HUES6 (cell line): ENCODE results near the gene KCNMB2.
"Not testable (repeated sequence)": the region's sequence is repeated elsewhere in the genome, so short reads cannot be mapped to it uniquely, and the experiment has no call there.

Experiments used
- H3K27ac ChIP-seq: 2 replicates; pipeline ENCODE4 v1.7.0; 2013; ENCODE audit warnings: low read depth, mild to moderate bottlenecking, low read length, inconsistent platforms
- H3K27me3 ChIP-seq: 2 replicates; pipeline ENCODE4 v1.6.1; 2013; ENCODE audit warnings: low read length; ENCODE audit not compliant: control insufficient read depth, insufficient read depth
- H3K36me3 ChIP-seq: 2 replicates; pipeline ENCODE4 v1.6.1; 2013; ENCODE audit warnings: low read length; ENCODE audit not compliant: control insufficient read depth, insufficient read depth
- H3K4me1 ChIP-seq: 2 replicates; pipeline ENCODE4 v1.6.1; 2013; ENCODE audit warnings: low read length; ENCODE audit not compliant: control insufficient read depth, insufficient read depth
- H3K4me3 ChIP-seq: 2 replicates; pipeline ENCODE4 v1.5.1; 2013; ENCODE audit warnings: low read depth, low read length
- H3K9ac ChIP-seq: one replicate; pipeline ENCODE4 v1.6.1; 2013; ENCODE audit warnings: mild to moderate bottlenecking, low read length
- H3K9me3 ChIP-seq: 2 replicates; pipeline ENCODE4 v1.6.1; 2013; ENCODE audit warnings: low read depth, low read length; ENCODE audit not compliant: control insufficient read depth, insufficient read depth

KCNMB2 gene

GRCh38 chr3:178736300-178736699 is 200.1 kb downstream of the KCNMB2 start:
- no peaks in the 10 kb centered on the region for H3K4me1 ChIP-seq
- no peaks in the 10 kb centered on the region for H3K36me3 ChIP-seq
- no peaks in the 10 kb centered on the region for H3K27me3 ChIP-seq
- no peak overlapping the region for H3K4me3 ChIP-seq
- no peak overlapping the region for H3K27ac ChIP-seq
- H3K9me3 ChIP-seq, result no peaks in the 10 kb centered on the region
- H3K9ac ChIP-seq, result no peak overlapping the region

DNA sequence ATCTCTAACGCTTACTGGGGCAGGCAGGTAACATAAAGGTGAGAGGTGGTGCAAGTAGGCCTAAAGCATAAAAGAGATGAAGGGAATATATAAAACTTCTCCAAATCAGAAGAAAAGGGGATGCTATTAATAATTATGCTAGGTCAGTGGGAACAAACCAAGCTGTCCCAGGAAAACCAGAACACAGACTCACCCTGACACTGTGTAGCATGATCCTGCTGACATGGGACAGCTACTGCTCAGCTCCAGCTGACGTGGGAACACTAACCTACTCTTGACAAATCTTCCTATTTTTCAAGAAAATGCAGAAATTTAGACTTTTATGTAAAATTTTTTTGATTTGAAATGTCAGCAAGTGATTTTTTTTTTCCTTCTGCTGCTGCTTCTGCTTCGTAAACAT is 203.5 kb downstream of the KCNMB2 start:
- H3K27ac ChIP-seq, result no peak overlapping the region
- no peaks in the 10 kb centered on the region for H3K4me1 ChIP-seq
- H3K4me3 ChIP-seq, result no peak overlapping the region
- H3K9ac ChIP-seq, result no peak overlapping the region
- no peaks in the 10 kb centered on the region for H3K9me3 ChIP-seq
- H3K36me3 ChIP-seq, result peaks cover 1% of the 10 kb centered on the region; the same call in 1 of the 2 replicates
- no peaks in the 10 kb centered on the region for H3K27me3 ChIP-seq

DNA sequence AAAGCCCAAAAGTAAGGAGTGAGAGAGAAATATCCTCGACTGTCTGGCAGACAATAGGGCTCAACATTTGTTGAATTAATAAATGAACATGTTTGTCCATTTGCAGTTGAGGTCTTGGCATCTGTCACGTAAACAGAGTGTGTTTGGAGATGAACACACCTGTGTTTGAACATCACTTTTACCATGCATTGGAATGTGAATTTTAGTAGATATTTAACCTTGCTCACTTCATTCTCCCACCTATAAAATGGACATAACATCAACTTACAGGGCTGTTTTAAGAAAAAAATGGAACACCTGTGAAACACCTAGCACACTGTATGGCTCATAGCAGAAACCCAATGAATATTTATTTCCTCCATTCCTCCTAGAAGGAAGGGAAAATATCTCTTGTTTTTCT is 204.8 kb downstream of the KCNMB2 start:
- H3K4me1 ChIP-seq, result no peaks in the 10 kb centered on the region

DNA sequence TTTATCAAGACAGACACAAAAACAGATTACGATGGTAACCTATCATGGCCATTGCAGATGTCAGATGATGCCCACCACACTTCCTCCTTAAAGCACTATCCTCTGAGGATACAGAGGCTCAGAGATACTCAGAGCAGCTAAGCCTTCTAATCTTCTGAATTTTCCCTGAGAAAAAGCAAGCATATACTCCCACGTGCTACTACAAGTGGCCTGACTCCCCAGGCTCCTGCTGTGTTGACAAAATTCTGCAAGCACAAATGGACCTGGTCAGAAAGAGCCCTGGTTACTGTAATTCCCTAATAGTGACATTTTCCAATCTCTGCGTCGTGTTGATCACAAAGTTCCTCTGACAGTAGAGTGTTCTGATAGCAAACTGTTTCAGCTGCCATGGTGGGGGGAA is 207.1 kb downstream of the KCNMB2 start:
- H3K36me3 ChIP-seq, result peaks cover 8% of the 10 kb centered on the region; the same call in 1 of the 2 replicates
- peaks cover 7% of the 10 kb centered on the region for H3K9me3 ChIP-seq
- H3K27ac ChIP-seq, result no peak overlapping the region
- no peaks in the 10 kb centered on the region for H3K4me1 ChIP-seq
- no peak overlapping the region for H3K9ac ChIP-seq
- H3K4me3 ChIP-seq, result no peak overlapping the region
- no peaks in the 10 kb centered on the region for H3K27me3 ChIP-seq

More for the DNA sequence above, 204.8 kb downstream of the KCNMB2 start:
- Histone ChIP-seq H3K4me3 (no peak overlapping the region), H3K36me3 (peaks cover 8% of the 10 kb centered on the region; the same call in 1 of the 2 replicates), H3K9me3 (peaks cover 4% of the 10 kb centered on the region; the same call in 1 of the 2 replicates), H3K27ac (no peak overlapping the region), H3K27me3 (no peaks in the 10 kb centered on the region), H3K9ac (no peak overlapping the region)

DNA sequence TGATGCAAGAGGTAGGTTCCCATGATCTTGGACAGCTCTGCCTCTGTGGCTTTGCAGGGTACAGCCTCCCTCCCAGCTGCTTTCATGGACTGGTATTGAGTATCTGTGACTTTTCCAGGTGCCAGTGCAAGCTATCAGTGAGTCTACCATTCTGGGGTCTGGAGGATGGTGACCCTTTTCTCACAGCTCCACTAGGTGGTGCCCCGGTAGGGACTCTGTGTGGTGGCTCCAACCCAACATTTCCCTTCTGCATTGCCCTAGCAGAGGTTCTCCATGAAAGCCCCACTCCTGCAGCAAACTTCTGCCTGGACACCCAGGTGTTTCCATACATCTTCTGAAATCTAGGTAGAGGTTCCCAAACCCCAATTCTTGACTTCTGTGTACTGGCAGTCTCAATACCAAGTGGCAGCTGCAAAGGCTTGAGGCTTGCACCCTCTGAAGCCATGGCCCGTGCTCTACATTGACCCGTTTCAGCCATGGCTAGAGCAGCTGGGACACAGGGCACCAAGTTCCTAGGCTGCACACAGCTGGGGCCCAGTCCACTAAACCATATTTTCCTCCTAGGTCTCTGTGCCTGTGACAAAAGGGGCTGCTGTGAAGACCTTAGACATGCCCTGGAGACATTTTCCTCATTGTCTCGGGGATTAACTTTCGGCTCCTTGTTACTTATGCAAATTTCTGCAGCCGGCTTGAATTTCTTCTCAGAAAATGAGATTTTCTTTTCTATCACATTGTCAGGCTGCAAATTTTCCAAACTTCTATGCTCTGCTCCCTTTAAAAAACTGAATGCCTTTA is 209.8 kb downstream of the KCNMB2 start:
- H3K9me3 ChIP-seq, H3K27ac ChIP-seq, H3K4me3 ChIP-seq, H3K9ac ChIP-seq, H3K27me3 ChIP-seq, H3K36me3 ChIP-seq, H3K4me1 ChIP-seq: not testable (repeated sequence)

- Histone ChIP-seq H3K9me3 (peaks cover 7% of the 10 kb centered on the region), H3K27me3 (no peaks in the 10 kb centered on the region), H3K9ac (no peak overlapping the region), H3K27ac (no peak overlapping the region), H3K4me1 (no peaks in the 10 kb centered on the region), H3K4me3 (no peak overlapping the region), H3K36me3 (peaks cover 8% of the 10 kb centered on the region; the same call in 1 of the 2 replicates)
These were observed 212.6 kb downstream of the KCNMB2 start for GRCh38 chr3:178748874-178749273.

- Histone ChIP-seq H3K9me3 (peaks cover 7% of the 10 kb centered on the region), H3K4me3 (no peak overlapping the region), H3K4me1 (no peaks in the 10 kb centered on the region), H3K27ac (no peak overlapping the region), H3K27me3 (no peaks in the 10 kb centered on the region), H3K9ac (no peak overlapping the region), H3K36me3 (peaks cover 8% of the 10 kb centered on the region; the same call in 1 of the 2 replicates)
These were observed 213.2 kb downstream of the KCNMB2 start for GRCh38 chr3:178749471-178749870.

DNA sequence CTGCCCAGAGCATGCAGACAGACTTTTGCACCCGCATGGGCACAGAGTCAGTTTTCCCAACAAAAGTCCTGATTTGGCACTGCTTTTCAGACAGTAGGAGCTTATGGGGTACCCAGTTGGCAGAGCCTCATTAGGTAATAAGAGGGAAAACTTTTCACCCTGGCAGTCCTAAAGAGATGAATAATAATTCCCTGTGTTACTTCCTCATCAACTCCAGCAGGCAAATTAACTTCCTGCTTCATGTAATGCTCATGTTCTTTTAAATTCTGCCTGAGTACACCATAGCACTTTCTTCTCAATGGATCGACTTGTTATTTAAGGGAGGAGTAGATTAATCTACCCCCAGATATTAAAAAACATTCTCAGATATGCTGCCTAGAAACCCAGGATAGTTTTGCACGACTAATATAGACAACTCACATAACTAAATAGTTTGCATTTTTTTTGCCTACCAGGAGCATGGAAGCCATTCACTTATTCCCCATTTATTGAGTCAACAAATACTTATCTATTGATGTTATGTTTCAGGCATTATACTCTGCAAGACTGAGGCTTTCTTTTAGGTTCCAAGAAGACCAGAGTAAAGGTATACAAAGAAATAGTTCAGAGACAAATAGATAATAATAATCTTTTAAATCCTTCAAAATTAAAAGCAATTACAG is 214.5 kb downstream of the KCNMB2 start:
- Histone ChIP-seq H3K36me3 (no peaks in the 10 kb centered on the region; the same call in 1 of the 2 replicates), H3K9ac (no peak overlapping the region), H3K9me3 (peaks cover 4% of the 10 kb centered on the region), H3K27me3 (no peaks in the 10 kb centered on the region), H3K4me1 (no peaks in the 10 kb centered on the region), H3K4me3 (no peak overlapping the region), H3K27ac (no peak overlapping the region)

DNA sequence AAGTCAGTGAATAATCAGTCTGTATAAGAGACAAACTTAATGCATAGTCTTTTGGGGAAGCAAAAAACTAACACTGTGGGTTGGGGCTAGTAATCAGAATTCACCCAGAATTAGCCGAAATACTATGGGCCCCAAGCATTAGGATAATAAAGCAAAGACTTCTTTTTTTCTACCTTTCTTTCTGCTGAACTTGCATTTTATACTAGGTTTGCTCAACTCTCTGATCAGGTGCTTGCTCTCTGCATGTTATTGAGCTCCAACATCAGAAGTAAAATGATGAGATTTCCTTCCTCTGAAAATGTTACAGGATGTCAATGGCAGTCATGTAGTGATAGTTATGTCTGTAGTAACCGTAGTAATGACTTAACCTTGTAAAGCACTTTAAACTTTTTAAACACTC is 216.6 kb downstream of the KCNMB2 start:
- no peaks in the 10 kb centered on the region for H3K4me1 ChIP-seq

GRCh38 chr3:178754852-178755510 is 218.7 kb downstream of the KCNMB2 start:
- Histone ChIP-seq H3K4me3 (no peak overlapping the region), H3K4me1 (no peaks in the 10 kb centered on the region), H3K9ac (no peak overlapping the region), H3K36me3 (no peaks in the 10 kb centered on the region), H3K27ac (no peak overlapping the region), H3K27me3 (no peaks in the 10 kb centered on the region), H3K9me3 (no peaks in the 10 kb centered on the region)

More for the DNA sequence above, 216.6 kb downstream of the KCNMB2 start:
- Histone ChIP-seq H3K36me3 (no peaks in the 10 kb centered on the region; the same call in 1 of the 2 replicates), H3K9ac (no peak overlapping the region), H3K4me3 (no peak overlapping the region), H3K27ac (no peak overlapping the region), H3K27me3 (no peaks in the 10 kb centered on the region), H3K9me3 (no peaks in the 10 kb centered on the region)

DNA sequence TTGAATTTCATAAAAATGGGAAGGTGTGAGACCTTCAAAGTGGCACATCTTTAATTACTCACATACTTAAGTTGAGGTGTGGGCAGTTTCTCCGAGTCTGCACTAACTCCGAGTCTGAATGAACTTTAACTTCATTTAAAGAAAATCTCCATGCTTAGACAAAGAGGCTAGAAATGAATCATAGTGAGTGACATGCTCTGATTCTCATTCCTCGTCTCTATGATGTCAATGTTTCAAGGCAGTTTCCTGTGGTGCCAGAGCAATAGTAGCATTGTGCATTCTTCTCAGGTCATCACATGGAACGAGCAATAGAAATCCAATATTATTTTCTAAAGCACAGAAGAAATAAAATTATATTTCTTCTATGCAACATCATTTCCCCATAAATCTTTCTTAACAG is 224.8 kb downstream of the KCNMB2 start:
- no peaks in the 10 kb centered on the region for H3K9me3 ChIP-seq
- H3K27me3 ChIP-seq, result no peaks in the 10 kb centered on the region
- no peaks in the 10 kb centered on the region for H3K4me1 ChIP-seq
- no peak overlapping the region for H3K4me3 ChIP-seq
- no peak overlapping the region for H3K27ac ChIP-seq
- H3K9ac ChIP-seq, result no peak overlapping the region
- no peaks in the 10 kb centered on the region for H3K36me3 ChIP-seq
